Stimulated activated CD4-positive, alpha-beta T cell treated with anti-CD3 and anti-CD28 coated beads, Interleukin-2, amount 100 ng/mL, for 48 hours (primary cell): ENCODE measurements around the gene FCGR1A.
A peak's percentile ranks its signal among the peaks of the same experiment; 100 is the strongest.
"Not testable (repeated sequence)": the region's sequence is repeated elsewhere in the genome, so short reads cannot be mapped to it uniquely, and the experiment has no call there.

Experiments used
- DNase-seq, 2 donors: peaks; one replicate each; pipeline ENCODE4 v3.0.0-alpha.2; 2020

FCGR1A gene

DNA sequence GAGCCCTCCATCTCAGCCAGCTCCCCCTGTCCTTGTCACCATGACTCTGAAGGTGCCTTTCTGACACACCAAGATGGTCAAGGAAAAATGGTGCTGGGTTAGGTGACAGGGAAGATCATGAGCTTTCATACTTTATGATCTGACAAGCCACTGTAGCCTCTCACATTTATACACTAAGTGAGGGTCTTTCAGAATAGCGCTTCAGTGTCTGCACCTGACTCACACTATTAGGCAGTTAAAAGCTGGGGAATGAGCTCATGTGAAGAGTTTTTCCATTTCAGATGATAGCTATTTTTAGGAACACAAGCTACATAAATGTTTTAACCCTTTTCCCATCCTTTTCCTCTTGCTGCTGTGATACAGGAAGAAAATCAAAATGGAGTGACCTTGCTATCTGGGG, 4.2 kb upstream of the FCGR1A start:
- not testable (repeated sequence) for DNase-seq

DNA sequence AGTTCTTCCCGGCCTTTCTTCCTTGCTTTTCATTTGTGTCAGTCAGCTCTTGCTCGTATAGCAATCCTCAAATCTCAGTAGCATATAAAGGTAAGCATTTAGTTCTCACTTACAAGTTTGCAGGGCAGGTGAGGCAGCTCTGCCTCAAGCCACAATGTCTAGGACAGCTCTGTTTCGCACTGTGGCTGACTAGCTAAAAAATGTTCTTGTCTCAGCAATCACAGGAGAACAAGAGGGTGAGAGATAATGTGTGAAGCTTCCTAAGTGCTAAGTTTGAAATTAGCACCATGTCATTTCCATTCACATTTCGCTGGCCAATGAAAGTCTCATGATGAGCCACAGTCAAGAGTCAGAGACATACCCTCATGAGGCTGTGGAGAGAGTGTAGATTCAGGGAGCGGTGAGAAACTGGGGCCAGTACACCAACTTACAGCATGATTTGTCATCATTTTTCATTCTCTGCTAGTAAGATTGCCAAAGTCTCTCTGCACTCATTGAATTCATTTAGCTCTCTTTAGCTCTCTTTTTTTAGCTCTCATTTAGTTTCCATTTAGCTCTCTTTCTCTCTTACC, 995 bp upstream of the FCGR1A start:
- DNase-seq = not testable (repeated sequence)

DNA sequence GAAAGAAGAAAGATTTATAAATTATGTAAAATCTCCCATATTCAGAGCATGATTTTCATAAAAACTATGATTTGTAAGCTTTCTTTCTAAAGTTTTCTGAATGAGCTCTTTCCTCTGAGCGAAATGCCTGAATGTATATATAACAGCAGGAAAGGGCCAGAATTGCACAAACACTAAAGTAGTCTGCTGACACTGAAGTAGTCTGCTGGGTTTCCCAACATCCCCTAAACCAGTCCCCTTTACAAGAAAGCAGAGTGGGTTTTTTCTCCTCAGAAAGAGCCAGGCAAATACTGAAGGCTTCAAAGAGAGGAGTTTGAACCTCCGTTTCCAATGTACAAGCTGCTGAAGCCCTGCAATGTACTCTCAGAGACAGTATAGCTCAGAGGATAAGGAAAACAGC, 795 bp downstream of the FCGR1A start:
- not testable (repeated sequence) for DNase-seq

- DNase-seq = not testable (repeated sequence)
Observed at GRCh38 chr1:149783868-149784267, 1.4 kb downstream of the FCGR1A start.

GRCh38 chr1:149787688-149788451, 5.4 kb downstream of the FCGR1A start:
- DNase-seq = not testable (repeated sequence)

- peak; percentile 38 to 49 for DNase-seq
Observed at GRCh38 chr1:149792502-149792901, 10.0 kb downstream of the FCGR1A start.

GRCh38 chr1:149792912-149793515, 10.5 kb downstream of the FCGR1A start:
- peak; percentile 71 to 85 for DNase-seq

GRCh38 chr1:149793885-149794284, 11.4 kb downstream of the FCGR1A start:
- DNase-seq = not testable (repeated sequence)

- not testable (repeated sequence) for DNase-seq
Observed at GRCh38 chr1:149801628-149802027, 19.1 kb downstream of the FCGR1A start.

- DNase-seq = not testable (repeated sequence)
Observed at GRCh38 chr1:149804417-149805080, 22.1 kb downstream of the FCGR1A start.

- DNase-seq = not testable (repeated sequence)
Observed at GRCh38 chr1:149810697-149811405, 28.4 kb downstream of the FCGR1A start.

- DNase-seq = not testable (repeated sequence)
Observed at GRCh38 chr1:149811514-149811889, 29.0 kb downstream of the FCGR1A start.

GRCh38 chr1:149811890-149812829, 29.7 kb downstream of the FCGR1A start:
- DNase-seq = peak; percentile 69 to 73

GRCh38 chr1:149812893-149813801, 30.7 kb downstream of the FCGR1A start:
- DNase-seq = peak; percentile 60 to 72

DNA sequence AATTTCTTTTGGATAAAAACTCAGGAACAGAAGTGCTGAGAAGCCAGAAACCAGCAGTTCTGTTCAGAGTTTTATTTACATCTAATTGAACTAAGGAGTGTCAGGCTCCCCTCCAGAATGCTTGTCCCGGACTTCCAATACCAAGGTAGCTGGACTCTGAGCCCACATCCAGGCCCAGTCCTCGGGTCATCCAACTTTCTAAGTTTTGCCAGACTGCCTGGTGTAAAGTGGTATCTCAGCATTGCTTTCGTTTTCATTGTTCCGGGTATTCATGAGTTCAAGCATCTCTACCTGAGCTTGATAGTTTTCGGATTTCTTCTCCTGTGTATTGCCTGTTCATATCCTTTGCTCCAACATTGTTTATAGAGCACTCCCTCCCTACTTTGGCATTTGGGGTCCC, 37.9 kb downstream of the FCGR1A start:
- not testable (repeated sequence) for DNase-seq

DNA sequence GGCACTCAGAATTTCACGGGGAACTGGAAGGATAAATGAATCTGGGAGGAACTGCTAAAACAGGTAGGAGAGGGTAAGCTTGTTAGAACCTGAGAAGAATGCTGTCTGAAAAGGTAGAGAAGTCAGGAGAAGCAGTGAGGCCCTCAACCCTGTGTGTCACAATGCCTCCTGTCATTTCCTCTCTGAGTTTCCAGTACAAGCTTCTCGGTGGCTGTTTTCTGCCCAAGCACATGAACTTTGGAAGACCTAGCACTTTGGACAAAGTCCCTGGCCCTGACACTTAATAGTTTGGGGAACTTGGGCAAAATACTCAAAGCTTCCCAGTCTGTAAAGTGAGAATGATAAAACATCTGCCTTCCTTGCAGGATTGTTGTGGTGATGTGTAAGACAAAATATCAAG, 44.1 kb downstream of the FCGR1A start:
- DNase-seq = not testable (repeated sequence)

- not testable (repeated sequence) for DNase-seq
Observed at GRCh38 chr1:149831764-149832315, 49.3 kb downstream of the FCGR1A start.

DNA sequence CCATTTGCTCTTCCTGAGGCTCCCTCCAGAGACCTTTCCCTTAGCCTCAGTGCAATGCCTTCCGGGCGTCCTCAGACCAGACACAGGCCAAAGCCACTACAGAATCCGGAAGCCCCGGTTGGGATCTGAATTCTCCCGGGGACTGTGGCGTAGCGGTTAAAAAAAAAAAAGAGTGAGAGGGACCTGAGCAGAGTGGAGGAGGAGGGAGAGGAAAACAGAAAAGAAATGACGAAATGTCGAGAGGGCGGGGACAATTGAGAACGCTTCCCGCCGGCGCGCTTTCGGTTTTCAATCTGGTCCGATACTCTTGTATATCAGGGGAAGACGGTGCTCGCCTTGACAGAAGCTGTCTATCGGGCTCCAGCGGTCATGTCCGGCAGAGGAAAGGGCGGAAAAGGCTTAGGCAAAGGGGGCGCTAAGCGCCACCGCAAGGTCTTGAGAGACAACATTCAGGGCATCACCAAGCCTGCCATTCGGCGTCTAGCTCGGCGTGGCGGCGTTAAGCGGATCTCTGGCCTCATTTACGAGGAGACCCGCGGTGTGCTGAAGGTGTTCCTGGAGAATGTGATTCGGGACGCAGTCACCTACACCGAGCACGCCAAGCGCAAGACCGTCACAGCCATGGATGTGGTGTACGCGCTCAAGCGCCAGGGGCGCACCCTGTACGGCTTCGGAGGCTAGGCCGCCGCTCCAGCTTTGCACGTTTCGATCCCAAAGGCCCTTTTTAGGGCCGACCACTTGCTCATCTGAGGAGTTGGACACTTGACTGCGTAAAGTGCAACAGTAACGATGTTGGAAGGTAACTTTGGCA, 50.0 kb downstream of the FCGR1A start:
- not testable (repeated sequence) for DNase-seq

DNA sequence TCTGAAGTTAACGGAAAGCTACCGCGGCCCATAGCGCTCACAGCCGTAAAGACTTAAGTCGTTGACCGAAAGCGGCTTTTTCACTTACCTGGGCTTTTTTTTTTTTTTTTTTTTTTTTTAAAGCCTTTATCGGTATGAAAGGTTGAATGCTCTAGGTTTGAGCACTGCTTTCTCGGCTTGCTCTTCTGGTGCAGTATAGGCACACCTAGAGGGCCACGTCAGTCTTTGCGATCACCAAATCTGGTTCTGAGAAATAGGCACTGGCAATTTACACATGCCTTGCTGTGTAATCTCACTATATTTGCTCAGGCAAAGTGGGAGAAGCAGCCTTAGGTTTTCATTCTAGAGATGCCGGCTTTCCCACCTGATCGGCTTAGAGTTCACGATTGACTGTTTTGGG, 50.6 kb downstream of the FCGR1A start:
- not testable (repeated sequence) for DNase-seq
